GM19351 (cell line): Measurements from ENCODE around the gene NUTF2.
A peak's percentile ranks its signal among the peaks of the same experiment; 100 is the strongest.
"Not testable (repeated sequence)": the region's sequence is repeated elsewhere in the genome, so short reads cannot be mapped to it uniquely, and the experiment has no call there.

Experiments used
- ATAC-seq: cut with Tn5 transposase; IDR thresholded peaks from one replicate; pipeline ENCODE4 v1.9.1; 2021; ENCODE audit warnings: mild to moderate bottlenecking, moderate library complexity; ENCODE audit not compliant: unreplicated experiment

Gene NUTF2

GRCh38 chr16:67883146-67883871, 36.6 kb downstream of the NUTF2 start:
- ATAC-seq, result no peak

DNA sequence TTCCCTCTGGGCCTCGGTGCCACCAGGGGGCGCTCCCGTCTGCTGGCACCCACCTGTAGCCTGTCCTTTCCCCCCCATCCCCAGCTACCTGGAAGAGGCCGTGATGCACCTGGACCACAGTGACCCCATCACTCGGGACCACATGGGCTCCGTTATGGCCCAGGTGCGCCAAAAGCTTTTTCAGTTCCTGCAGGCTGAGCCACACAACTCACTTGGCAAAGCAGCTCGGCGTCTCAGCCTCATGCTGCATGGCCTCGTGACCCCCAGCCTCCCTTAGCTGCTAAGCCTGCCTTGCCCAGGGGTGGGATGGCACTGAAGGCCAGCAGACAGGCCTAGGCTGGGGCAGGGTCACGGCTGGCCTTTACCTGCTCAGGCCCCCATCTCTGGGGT, 37.1 kb downstream of the NUTF2 start:
- ATAC-seq, result no peak

DNA sequence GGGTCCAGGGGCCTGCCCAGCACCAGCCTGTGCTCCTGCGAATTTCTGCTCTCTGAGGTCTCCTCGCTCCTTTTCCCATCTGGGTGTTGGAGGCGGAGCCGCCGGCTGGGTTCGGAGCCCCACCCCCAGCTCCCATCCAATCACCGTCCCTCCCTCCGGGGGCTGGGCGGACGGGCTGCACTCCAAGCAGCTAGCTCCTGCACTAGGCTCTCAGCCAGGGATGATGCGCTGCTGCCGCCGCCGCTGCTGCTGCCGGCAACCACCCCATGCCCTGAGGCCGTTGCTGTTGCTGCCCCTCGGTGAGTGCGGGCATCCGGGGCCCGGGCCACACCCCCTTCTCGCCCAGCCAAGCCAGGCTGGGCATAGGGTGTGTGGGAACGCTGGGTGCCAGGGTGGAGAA, 38.0 kb downstream of the NUTF2 start, which contains the start of gene NRN1L:
Gene NRN1L, plus strand, starts transcription at position 202 of the 400 bp plus-strand sequence. Its CDS starts 19 bp downstream, at position 221.
- ATAC-seq, result no peak

- no peak for ATAC-seq
These were observed 38.8 kb downstream of the NUTF2 start for GRCh38 chr16:67885545-67885944.

DNA sequence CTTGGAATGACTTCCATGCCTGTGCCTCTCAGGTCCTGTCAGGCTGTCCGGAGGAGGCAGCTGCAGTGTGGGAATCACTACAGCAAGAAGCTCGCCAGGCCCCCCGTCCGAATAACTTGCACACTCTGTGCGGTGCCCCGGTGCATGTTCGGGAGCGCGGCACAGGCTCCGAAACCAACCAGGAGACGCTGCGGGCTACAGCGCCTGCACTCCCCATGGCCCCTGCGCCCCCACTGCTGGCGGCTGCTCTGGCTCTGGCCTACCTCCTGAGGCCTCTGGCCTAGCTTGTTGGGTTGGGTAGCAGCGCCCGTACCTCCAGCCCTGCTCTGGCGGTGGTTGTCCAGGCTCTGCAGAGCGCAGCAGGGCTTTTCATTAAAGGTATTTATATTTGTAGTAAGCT, 39.2 kb downstream of the NUTF2 start:
- ATAC-seq, result no peak

DNA sequence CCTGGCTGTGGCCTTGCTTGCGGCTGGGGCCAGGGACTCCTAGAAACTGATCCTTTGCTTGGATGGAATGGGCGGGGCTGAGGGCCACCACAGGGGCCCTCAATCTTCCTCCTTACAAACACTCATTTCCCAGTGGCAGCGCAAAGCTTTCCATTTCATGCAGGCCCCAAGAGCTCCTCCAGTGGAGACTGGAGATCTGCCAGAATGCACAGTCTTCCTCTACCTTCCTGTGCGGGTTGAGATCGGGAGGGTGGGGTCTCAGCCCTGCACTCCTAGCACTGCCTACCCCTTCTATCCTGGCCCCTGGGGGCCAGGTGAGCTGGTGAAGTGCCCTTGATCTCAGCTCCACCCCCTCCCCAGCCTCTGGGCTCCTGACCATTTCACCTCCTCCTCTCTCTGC, 39.7 kb downstream of the NUTF2 start:
- no peak for ATAC-seq

- ATAC-seq, result no peak
These were observed 41.6 kb downstream of the NUTF2 start for GRCh38 chr16:67888331-67888730.

DNA sequence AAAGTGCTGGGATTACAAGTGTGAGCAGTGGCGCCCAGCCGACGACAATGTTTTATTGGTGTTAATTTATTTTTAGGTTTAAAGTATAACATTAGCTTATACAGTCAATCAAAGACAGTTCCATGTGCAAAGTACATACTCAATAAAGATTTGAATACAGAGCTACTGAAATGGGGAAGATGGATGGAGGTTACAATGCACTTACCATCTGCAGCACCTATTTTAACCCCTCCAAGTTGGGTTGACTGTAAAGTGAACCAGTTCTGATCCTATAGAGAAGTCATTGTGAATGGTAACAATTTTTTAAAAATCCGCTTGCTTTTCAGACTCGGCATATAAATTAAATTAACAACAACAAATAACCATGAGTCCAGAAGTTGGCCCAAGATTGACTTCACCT, 45.6 kb downstream of the NUTF2 start:
- no peak for ATAC-seq

DNA sequence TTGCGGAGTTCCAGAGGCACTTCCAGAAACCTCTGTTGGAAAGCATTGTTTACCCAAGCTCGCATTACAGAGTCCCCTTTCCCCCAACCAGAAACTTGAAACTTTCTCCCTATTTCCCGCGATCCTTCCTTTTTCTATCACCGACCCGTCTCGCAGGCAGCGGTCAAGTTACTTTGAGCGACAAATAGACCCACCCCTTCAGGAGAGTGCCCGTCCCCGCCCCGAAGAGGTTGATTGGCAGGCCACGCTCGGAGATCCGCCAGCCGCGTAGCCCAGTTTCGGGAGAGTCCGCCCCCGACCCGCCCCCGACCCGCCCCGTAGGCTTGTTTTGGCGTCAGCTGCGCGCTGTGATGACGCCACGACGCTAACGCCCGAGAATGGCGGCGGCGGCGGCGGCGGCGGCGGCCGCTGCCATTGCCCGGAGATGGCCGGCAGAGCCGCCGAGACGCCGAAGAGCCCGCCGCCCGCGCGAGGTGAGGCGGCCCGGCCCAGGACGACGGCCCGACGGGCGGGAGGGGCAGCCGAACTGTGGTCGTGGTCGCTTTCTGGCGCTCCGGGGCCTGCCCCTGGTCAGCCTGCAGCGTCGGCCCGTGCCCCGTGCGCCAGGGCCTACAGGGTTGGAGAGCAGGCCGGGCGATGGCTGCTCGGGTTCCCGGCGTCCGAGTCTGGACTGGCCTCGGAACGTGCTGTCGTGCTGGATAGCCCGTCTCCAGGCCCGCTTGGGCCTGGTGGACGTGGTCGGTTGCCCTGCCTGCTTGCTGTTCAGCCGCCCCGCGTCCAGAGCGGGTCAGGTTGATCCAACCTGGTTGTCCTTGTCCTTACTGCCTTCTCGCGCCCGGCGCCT, 46.4 kb downstream of the NUTF2 start, which contains the start of gene PSKH1:
Gene PSKH1, plus strand, starts transcription at position 356 of the 844 bp plus-strand sequence. CDS start 15,496 bp downstream, outside the sequence.
- ATAC-seq, result peak; percentile 92

DNA sequence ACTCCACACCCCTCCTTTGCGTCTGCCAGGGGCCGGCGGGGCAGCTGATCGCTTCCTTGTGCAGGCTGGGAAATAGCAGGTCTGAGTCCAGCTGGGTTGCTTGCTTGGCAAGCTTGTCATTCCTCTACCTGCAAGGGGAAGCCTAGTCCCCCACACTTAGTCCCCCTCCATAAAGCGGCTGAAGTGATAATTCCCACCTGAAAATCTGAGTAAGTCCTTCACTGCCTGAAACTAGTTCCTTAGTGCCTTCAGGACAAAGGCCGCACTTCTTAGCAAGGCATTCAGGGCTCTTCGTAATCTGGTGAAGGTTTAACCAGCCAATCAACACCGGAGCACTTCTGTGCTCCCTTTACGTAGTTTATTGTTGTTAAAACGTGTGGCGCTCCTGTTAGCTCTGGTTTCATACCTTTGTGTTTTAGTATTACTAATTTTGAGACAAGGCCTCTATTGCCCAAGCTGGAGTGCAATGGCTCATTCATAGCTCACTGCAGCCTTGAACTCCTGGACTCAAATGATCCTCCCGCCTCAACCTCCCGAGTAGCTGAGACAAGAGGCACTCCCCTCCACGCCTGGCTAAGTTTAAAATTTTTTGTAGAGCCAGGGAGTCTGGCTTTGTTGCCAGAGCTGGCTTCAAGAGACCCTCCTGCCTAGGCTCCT, 47.1 kb downstream of the NUTF2 start:
- ATAC-seq, result no peak

GRCh38 chr16:67897231-67897630, 50.5 kb downstream of the NUTF2 start:
- ATAC-seq, result no peak

DNA sequence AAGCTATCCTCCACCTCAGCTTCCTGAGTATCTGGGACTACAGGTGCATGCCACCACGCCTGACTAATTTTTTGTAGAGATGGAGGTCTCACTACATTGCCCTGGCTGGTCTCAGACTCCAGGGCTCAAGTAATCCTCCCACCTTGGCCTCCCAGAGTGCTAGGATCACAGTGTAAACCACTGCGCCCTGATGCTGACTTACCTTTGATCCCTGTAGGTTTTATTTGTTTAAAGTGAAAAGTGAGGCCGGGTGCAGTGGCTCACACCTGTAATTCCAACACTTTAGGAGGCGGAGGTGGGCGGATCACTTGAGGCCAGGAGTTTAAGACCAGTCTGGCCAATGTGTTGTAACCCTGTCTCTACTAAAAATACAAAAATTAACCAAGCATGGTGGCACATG, 55.0 kb downstream of the NUTF2 start:
- no peak for ATAC-seq

GRCh38 chr16:67902831-67903230, 56.1 kb downstream of the NUTF2 start:
- no peak for ATAC-seq

DNA sequence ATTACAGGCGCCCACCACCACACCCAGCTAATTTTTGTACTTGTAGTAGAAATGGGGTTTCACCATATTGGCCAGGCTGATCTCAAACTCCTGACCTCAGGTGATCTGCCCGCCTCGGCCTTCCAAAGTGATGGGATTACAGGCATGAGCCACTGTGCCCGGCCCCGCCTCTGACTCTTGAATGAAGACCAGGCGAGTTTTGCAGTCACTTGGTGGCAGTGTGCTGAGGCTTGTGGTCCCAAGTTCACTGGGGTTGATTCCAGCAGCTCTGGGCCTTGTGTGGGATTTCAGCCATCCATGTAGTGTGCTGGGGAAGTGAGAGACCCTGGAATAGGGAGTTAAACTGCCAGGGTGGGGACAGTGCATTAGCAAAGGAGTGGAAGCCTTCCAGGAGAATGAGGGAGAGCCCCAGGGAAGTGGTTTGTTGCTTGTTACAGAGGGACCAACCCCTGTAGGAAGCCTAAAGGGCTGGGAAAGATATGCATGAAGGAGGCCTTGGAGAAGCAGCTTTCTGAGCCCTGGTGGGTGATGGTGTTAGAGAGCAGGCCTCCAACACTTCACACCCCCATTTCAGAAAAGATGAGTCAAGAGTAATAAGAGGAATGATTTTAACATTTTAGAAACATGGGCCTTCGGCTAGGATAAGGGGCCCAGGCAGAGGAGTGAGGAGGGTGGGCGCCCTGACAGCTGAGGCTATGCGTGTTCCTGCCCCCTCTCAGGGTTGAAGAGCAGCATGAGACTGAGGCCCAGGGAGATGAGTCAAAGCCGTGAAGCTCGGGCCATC, 60.9 kb downstream of the NUTF2 start:
- no peak for ATAC-seq

DNA sequence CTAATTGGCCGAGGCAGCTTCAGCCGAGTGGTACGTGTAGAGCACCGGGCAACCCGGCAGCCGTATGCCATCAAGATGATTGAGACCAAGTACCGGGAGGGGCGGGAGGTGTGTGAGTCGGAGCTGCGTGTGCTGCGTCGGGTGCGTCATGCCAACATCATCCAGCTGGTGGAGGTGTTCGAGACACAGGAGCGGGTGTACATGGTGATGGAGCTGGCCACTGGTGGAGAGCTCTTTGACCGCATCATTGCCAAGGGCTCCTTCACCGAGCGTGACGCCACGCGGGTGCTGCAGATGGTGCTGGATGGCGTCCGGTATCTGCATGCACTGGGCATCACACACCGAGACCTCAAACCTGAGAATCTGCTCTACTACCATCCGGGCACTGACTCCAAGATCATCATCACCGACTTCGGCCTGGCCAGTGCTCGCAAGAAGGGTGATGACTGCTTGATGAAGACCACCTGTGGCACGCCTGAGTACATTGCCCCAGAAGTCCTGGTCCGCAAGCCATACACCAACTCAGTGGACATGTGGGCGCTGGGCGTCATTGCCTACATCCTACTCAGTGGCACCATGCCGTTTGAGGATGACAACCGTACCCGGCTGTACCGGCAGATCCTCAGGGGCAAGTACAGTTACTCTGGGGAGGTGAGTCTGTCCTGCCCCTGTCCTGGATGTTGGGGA, 62.5 kb downstream of the NUTF2 start:
- no peak for ATAC-seq

DNA sequence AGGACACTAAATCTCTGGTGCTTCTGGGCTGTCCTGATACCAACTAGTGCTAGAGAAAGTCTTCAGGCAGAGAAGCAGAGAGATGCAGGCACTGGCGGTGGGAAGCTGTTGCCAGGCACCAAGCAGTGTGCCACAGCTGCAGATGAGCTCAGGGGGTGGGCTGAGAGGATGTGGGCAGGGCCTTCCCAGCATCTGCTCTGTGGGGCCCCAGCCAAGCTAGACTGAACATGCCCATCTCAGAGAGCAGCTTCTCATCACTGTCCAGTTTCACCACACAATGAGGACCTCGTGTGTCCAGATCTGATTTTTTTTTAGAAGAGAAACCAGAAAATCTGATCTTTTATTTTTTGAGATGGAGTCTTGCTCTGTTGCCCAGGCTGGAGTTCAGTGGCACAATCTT, 63.4 kb downstream of the NUTF2 start:
- ATAC-seq, result no peak

GRCh38 chr16:67914758-67915495, 68.2 kb downstream of the NUTF2 start:
- no peak for ATAC-seq

DNA sequence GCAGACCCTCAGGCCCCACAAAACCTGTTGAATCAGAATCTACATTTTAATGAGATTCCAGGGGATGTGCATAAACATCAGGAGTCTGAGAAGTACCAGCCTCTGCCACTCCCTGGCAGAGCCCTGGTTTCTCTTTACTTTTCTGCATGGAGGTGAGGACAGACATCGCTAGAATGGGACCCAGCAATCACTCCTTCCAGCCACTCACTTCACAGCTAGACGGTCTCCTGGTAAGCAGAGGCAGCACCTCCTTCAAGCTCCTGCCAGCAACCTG, 68.7 kb downstream of the NUTF2 start:
- not testable (repeated sequence) for ATAC-seq

DNA sequence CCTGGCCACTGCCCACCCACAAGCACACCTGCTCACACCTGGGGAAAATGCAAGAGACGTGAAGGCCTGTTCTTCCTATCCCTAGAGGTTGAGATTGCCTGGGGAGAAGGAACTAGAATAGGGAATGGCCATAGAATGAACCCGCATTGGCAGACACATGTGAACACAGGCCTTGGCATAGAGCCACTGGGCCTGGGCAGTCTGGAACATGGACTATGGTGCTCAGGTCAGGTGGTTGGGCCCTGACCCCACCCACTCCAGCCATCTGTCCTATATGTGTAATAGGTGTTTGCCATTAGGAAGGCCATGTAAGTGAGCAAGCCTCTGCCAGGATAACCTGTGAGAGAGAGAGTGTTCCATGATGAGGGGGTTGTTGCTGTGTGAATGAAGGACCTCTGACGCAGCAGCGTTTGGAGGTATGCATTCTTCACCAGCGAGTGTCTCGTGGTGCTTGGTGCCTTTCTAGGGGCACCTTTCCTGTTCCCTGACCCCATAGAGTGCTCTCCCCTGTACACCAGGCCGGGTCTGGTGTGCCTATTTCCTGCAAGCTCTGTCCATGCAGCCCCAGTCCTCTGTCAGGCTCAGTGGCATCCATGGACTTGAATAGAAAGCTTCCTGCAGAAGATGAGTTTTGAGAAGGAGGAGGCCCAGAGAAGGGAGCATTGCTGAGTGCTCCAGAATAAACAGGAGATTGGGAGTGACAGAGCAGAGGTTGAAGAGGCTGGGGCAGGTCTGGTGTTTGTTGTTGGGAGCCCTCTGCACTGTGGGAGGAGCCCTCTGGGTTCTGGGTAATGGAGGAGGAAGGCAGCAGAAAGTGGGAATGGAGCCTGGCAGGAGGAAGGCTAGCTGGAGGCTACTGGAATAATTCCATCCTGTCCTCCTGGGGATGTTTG, 69.3 kb downstream of the NUTF2 start:
- ATAC-seq, result no peak
